Measurements from ENCODE around the gene MAGI2.

MAGI2 gene

DNA sequence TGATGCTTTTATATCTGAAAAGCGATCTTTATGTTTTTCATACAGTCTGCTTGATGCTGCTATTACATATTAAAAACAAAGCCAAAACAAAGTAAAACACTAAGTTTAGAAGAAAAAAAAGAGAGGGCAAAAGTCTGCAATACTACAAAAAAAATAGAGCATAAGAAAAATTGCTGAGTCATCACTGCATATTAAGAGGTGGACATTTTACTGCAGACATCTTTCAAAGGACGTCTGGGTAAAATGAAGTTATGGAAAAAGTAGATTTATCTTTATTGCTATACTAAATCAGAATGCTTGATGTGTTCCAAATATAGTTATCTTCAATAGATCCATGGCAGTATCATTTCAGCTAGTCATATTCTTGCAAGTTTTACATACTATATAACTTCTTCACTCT, 172.0 kb downstream of the MAGI2 start:
- TF ChIP-seq ARNTL (CRISPR knock-in tag; IDR thresholded peaks at IDR 0.05; ENCODE audit: borderline replicate concordance, low read depth): no peak
- TF ChIP-seq ZFP30 (CRISPR knock-in tag; IDR thresholded peaks at IDR 0.05): no peak
- no peak for TF ChIP-seq OSR1 (CRISPR knock-in tag; IDR thresholded peaks at IDR 0.05)
- peak; percentile 93; the same call in 1 of the 2 replicates for TF ChIP-seq BACH2 (CRISPR knock-in tag; IDR thresholded peaks at IDR 0.05; ENCODE audit: borderline replicate concordance)
- ATAC-seq: no peak

DNA sequence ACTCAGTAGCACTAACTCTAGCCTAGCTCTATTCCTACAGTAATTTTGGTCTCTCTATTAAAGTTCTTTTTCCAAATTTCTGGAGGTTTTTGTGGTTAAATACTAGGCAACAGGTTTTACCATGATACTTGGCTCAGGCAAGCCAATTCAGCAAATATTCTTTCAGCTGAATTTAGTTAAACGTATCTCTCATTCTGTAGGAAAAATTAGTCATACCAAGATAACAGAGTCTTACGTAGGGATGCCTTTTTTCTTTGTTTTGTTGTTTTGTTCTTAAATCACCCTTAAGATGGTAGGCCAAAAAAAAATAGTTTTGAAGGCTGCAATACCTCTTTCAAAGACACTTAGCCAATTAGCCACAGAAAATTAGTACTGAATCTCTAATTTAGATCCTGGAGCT, 180.5 kb downstream of the MAGI2 start:
- TF ChIP-seq ZNF8 (CRISPR knock-in tag; IDR thresholded peaks at IDR 0.05) (peak; percentile 57; the same call in 1 of the 2 replicates), BACH2 (CRISPR knock-in tag; IDR thresholded peaks at IDR 0.05; ENCODE audit: borderline replicate concordance) (no peak)
- ATAC-seq: no peak

DNA sequence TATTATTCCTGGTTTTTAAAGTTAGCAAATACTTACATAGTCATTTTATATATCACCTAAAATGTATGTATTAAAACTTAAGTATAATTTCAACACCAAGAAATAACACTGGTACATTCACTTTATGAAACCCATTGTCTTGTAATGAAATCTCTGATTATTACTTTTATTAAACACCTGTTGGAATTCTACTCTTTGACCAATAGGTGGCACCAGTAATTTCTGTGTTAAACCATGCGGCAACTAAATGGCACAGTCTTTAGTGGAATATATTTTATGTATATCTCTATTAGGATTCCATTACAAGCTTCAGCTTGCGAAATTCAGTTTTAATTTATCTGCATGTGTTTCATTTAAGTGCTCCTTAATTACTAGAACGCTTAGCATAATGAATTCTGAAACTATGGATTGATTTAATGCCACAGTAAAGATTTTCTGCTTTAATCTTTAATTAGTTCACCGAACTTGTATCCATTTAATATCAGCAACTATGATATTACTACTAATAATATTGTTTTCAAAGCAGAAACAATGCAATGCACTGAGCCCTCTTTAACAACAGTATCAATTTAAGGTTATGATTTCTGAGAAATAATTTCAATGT, 181.3 kb downstream of the MAGI2 start:
- TF ChIP-seq ZFP3 (CRISPR knock-in tag; IDR thresholded peaks at IDR 0.05) (no peak), ARNTL (CRISPR knock-in tag; IDR thresholded peaks at IDR 0.05; ENCODE audit: borderline replicate concordance, low read depth) (no peak), ISL1 (CRISPR knock-in tag; IDR thresholded peaks at IDR 0.05) (peak; percentile 9; the same call in 1 of the 2 replicates), GLIS3 (CRISPR knock-in tag; IDR thresholded peaks at IDR 0.05) (no peak), PPARA (CRISPR knock-in tag; IDR thresholded peaks at IDR 0.05; ENCODE audit: borderline replicate concordance) (no peak), ZC3H10 (CRISPR knock-in tag; IDR thresholded peaks at IDR 0.05) (no peak)
- TF ChIP-seq, protein P1, sequence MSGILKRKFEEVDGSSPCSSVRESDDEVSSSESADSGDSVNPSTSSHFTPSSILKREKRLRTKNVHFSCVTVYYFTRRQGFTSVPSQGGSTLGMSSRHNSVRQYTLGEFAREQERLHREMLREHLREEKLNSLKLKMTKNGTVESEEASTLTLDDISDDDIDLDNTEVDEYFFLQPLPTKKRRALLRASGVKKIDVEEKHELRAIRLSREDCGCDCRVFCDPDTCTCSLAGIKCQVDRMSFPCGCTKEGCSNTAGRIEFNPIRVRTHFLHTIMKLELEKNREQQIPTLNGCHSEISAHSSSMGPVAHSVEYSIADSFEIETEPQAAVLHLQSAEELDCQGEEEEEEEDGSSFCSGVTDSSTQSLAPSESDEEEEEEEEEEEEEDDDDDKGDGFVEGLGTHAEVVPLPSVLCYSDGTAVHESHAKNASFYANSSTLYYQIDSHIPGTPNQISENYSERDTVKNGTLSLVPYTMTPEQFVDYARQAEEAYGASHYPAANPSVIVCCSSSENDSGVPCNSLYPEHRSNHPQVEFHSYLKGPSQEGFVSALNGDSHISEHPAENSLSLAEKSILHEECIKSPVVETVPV (CRISPR knock-in tag; IDR thresholded peaks at IDR 0.05): no peak
- ATAC-seq: peak; percentile 76; the same call in 2 of the 3 replicates

DNA sequence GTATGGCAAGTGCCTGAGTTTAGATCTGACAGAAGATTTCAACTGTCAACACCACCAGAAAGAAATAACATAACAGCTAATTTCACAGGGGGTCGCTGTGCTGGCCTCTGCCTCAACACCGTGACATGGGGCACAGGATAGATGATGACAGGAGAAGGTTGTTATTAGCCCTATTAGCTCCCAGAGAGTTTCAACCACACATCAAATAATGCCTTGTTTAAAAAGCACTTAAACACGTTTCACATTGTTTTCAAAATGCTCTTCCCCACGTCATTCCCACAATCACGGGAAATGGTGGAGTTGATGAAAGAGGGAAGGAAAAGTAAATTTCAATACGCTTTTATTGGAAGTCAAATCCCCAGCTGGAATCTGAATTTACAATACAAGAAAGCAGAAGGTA, 184.7 kb downstream of the MAGI2 start:
- TF ChIP-seq GLIS3 (CRISPR knock-in tag; IDR thresholded peaks at IDR 0.05) (no peak), SNAI2 (CRISPR knock-in tag; IDR thresholded peaks at IDR 0.05) (no peak), PPARA (CRISPR knock-in tag; IDR thresholded peaks at IDR 0.05; ENCODE audit: borderline replicate concordance) (no peak), RARB (CRISPR knock-in tag; IDR thresholded peaks at IDR 0.05) (no peak), CSDC2 (CRISPR knock-in tag; IDR thresholded peaks at IDR 0.05) (no peak), ZFP3 (CRISPR knock-in tag; IDR thresholded peaks at IDR 0.05) (no peak), BACH2 (CRISPR knock-in tag; IDR thresholded peaks at IDR 0.05; ENCODE audit: borderline replicate concordance) (no peak), ISL1 (CRISPR knock-in tag; IDR thresholded peaks at IDR 0.05) (no peak), ZNF565 (CRISPR knock-in tag; conservative IDR thresholded peaks at IDR 0.05; ENCODE audit: low read depth) (no peak), ZNF70 (CRISPR knock-in tag; IDR thresholded peaks at IDR 0.05) (no peak)
- TF ChIP-seq, protein P2, sequence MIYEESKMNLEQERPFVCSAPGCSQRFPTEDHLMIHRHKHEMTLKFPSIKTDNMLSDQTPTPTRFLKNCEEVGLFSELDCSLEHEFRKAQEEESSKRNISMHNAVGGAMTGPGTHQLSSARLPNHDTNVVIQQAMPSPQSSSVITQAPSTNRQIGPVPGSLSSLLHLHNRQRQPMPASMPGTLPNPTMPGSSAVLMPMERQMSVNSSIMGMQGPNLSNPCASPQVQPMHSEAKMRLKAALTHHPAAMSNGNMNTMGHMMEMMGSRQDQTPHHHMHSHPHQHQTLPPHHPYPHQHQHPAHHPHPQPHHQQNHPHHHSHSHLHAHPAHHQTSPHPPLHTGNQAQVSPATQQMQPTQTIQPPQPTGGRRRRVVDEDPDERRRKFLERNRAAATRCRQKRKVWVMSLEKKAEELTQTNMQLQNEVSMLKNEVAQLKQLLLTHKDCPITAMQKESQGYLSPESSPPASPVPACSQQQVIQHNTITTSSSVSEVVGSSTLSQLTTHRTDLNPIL (CRISPR knock-in tag; IDR thresholded peaks at IDR 0.05; ENCODE audit: low read depth): no peak
- TF ChIP-seq, protein P3, sequence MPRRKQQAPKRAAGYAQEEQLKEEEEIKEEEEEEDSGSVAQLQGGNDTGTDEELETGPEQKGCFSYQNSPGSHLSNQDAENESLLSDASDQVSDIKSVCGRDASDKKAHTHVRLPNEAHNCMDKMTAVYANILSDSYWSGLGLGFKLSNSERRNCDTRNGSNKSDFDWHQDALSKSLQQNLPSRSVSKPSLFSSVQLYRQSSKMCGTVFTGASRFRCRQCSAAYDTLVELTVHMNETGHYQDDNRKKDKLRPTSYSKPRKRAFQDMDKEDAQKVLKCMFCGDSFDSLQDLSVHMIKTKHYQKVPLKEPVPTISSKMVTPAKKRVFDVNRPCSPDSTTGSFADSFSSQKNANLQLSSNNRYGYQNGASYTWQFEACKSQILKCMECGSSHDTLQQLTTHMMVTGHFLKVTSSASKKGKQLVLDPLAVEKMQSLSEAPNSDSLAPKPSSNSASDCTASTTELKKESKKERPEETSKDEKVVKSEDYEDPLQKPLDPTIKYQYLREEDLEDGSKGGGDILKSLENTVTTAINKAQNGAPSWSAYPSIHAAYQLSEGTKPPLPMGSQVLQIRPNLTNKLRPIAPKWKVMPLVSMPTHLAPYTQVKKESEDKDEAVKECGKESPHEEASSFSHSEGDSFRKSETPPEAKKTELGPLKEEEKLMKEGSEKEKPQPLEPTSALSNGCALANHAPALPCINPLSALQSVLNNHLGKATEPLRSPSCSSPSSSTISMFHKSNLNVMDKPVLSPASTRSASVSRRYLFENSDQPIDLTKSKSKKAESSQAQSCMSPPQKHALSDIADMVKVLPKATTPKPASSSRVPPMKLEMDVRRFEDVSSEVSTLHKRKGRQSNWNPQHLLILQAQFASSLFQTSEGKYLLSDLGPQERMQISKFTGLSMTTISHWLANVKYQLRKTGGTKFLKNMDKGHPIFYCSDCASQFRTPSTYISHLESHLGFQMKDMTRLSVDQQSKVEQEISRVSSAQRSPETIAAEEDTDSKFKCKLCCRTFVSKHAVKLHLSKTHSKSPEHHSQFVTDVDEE (CRISPR knock-in tag; IDR thresholded peaks at IDR 0.05): no peak
- TF ChIP-seq, protein P4, sequence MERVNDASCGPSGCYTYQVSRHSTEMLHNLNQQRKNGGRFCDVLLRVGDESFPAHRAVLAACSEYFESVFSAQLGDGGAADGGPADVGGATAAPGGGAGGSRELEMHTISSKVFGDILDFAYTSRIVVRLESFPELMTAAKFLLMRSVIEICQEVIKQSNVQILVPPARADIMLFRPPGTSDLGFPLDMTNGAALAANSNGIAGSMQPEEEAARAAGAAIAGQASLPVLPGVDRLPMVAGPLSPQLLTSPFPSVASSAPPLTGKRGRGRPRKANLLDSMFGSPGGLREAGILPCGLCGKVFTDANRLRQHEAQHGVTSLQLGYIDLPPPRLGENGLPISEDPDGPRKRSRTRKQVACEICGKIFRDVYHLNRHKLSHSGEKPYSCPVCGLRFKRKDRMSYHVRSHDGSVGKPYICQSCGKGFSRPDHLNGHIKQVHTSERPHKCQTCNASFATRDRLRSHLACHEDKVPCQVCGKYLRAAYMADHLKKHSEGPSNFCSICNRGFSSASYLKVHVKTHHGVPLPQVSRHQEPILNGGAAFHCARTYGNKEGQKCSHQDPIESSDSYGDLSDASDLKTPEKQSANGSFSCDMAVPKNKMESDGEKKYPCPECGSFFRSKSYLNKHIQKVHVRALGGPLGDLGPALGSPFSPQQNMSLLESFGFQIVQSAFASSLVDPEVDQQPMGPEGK (CRISPR knock-in tag; IDR thresholded peaks at IDR 0.05; ENCODE audit: borderline replicate concordance): no peak
- no peak for ATAC-seq

DNA sequence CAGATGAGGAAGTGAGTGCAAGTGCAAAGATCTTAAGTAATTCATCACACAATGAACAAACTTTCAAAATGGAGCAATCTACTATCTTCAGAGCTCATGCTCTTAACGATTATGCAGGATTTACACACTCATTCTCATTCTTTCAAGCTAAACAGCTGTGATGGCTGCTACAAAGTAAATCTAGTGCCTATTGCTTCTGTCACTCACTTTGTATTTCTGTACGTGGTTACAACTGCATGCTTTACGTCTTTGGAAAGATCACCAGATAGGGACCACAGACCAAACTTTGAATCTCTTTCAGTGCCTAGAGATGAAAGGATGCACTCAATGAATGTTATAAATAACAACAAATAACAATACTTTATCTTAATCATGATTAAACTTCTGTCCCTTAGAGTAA, 194.6 kb downstream of the MAGI2 start:
- ATAC-seq: no peak

More for the DNA sequence above, 194.6 kb downstream of the MAGI2 start:
- no peak for TF ChIP-seq ISL1 (CRISPR knock-in tag; IDR thresholded peaks at IDR 0.05)
- no peak for TF ChIP-seq ESRRG (CRISPR knock-in tag; IDR thresholded peaks at IDR 0.05)
- no peak for TF ChIP-seq ARNTL (CRISPR knock-in tag; IDR thresholded peaks at IDR 0.05; ENCODE audit: borderline replicate concordance, low read depth)

Data from SK-N-SH treated with all-trans-retinoic acid at 6 μM for 48 hours (cell line).